Measurements from ENCODE around the gene GNE. TPM values are rescaled to one million over a fixed set of nuclear protein-coding genes. Genes with fewer than 3 reads are reported as not detected.

The GNE gene
- total and polyA plus RNA-seq, 2 experiments from 2014 or later: 2.2 to 15.7 TPM

- no peaks in the 10 kb centered on the region for H3K36me3 ChIP-seq (ENCODE audit: insufficient read depth)
- H3K79me2 ChIP-seq (replicated peaks; ENCODE audit: insufficient read depth): peaks cover 31% of the 10 kb centered on the region
- 0 out of 2 replicates have a peak overlapping the region, but pooled peaks have one; percentile 77 for H3K27ac Mint-ChIP-seq
- H4K20me1 ChIP-seq (replicated peaks; ENCODE audit: insufficient read depth): no peaks in the 10 kb centered on the region; the same call in 1 of the 2 replicates
- H3K4me2 ChIP-seq: peak overlapping the region; percentile 86
- H3K27me3 Mint-ChIP-seq (ENCODE audit: insufficient read depth, low read depth, poor library complexity): peaks cover 8% of the 10 kb centered on the region
- no peaks in the 10 kb centered on the region for H3K4me1 Mint-ChIP-seq
- no peak for DNase-seq (ENCODE audit: low spot score)
- H3K4me3 ChIP-seq: peak overlapping the region; percentile 86
- H3K9me3 Mint-ChIP-seq: no peaks in the 10 kb centered on the region; the same call in 2 of the 3 replicates
- H3K4me3 Mint-ChIP-seq: peak overlapping the region; percentile 90
- H3K27ac ChIP-seq (ENCODE audit: low read depth): 0 out of 2 replicates have a peak overlapping the region, but pooled peaks have one; percentile 72
- H3F3A ChIP-seq (replicated peaks; ENCODE audit: low read depth): 0 out of 2 replicates have a peak, but pooled peaks cover 5% of the 10 kb centered on the region
- no peak for ATAC-seq
- H3K36me3 Mint-ChIP-seq (ENCODE audit: low read depth): no peaks in the 10 kb centered on the region; the same call in 2 of the 3 replicates
- no peaks in the 10 kb centered on the region for H3K27me3 ChIP-seq (ENCODE audit: insufficient read depth)
- H3K9me2 ChIP-seq (ENCODE audit: insufficient read depth): no peaks in the 10 kb centered on the region
- no peaks in the 10 kb centered on the region for H3K4me1 ChIP-seq (ENCODE audit: insufficient read depth)
- TF ChIP-seq, protein P1, sequence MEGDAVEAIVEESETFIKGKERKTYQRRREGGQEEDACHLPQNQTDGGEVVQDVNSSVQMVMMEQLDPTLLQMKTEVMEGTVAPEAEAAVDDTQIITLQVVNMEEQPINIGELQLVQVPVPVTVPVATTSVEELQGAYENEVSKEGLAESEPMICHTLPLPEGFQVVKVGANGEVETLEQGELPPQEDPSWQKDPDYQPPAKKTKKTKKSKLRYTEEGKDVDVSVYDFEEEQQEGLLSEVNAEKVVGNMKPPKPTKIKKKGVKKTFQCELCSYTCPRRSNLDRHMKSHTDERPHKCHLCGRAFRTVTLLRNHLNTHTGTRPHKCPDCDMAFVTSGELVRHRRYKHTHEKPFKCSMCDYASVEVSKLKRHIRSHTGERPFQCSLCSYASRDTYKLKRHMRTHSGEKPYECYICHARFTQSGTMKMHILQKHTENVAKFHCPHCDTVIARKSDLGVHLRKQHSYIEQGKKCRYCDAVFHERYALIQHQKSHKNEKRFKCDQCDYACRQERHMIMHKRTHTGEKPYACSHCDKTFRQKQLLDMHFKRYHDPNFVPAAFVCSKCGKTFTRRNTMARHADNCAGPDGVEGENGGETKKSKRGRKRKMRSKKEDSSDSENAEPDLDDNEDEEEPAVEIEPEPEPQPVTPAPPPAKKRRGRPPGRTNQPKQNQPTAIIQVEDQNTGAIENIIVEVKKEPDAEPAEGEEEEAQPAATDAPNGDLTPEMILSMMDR (conservative IDR thresholded peaks at IDR 0.05; ENCODE audit: low read depth in 2 of 2): no peak
- TF ChIP-seq ETS1 (IDR thresholded peaks at IDR 0.05) (no peak), JUNB (IDR thresholded peaks at IDR 0.05; ENCODE audit: unreplicated experiment) (no peak), POLR2AphosphoS5 (IDR thresholded peaks at IDR 0.05; ENCODE audit: low read depth) (no peak), NANOG (IDR thresholded peaks at IDR 0.05; ENCODE audit: borderline replicate concordance) (no peak), ZNF114 (CRISPR knock-in tag; IDR thresholded peaks at IDR 0.05) (no peak), ZNF462 (CRISPR knock-in tag; IDR thresholded peaks at IDR 0.05) (no peak), EZH2phosphoT487 (IDR thresholded peaks at IDR 0.05; ENCODE audit: unreplicated experiment) (no peak), CREB1 (CRISPR knock-in tag; IDR thresholded peaks at IDR 0.05; ENCODE audit: low read depth) (no peak), STAT1 (IDR thresholded peaks at IDR 0.05; ENCODE audit: unreplicated experiment) (no peak), ZNF331 (CRISPR knock-in tag; IDR thresholded peaks at IDR 0.05; ENCODE audit: low read depth) (no peak), EZH2 (IDR thresholded peaks at IDR 0.05; ENCODE audit: low read depth, unreplicated experiment) (no peak)
- TF ChIP-seq, protein P2, sequence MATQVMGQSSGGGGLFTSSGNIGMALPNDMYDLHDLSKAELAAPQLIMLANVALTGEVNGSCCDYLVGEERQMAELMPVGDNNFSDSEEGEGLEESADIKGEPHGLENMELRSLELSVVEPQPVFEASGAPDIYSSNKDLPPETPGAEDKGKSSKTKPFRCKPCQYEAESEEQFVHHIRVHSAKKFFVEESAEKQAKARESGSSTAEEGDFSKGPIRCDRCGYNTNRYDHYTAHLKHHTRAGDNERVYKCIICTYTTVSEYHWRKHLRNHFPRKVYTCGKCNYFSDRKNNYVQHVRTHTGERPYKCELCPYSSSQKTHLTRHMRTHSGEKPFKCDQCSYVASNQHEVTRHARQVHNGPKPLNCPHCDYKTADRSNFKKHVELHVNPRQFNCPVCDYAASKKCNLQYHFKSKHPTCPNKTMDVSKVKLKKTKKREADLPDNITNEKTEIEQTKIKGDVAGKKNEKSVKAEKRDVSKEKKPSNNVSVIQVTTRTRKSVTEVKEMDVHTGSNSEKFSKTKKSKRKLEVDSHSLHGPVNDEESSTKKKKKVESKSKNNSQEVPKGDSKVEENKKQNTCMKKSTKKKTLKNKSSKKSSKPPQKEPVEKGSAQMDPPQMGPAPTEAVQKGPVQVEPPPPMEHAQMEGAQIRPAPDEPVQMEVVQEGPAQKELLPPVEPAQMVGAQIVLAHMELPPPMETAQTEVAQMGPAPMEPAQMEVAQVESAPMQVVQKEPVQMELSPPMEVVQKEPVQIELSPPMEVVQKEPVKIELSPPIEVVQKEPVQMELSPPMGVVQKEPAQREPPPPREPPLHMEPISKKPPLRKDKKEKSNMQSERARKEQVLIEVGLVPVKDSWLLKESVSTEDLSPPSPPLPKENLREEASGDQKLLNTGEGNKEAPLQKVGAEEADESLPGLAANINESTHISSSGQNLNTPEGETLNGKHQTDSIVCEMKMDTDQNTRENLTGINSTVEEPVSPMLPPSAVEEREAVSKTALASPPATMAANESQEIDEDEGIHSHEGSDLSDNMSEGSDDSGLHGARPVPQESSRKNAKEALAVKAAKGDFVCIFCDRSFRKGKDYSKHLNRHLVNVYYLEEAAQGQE (IDR thresholded peaks at IDR 0.05; ENCODE audit: unreplicated experiment): no peak
- H2AFZ ChIP-seq: peak overlapping the region; percentile 97
Observed at GRCh38 chr9:36258996-36259533, 817 bp upstream of the GNE start.

All from GM23338 (cell line).